ENCODE measurements around the gene ACACB.

Gene ACACB

DNA sequence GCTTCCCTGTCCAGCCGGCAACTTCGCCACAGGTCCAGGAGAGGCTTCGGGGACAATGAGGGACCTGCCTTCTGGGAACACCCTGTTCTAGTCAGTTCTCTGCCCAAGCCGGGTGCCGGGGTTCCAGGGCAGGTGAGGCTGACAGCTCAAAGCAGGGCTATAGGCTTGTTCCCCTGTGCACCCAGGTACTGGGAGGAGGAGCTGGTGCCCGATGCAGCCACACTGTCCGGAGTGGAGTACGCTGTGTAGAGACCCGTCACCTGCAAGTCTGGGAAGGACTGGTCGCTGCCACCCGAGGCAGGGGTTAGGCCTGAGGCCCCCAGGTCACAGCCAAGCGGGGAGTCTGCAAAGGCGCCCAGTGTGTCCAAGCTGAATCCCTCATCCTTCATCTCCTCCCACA, 163.1 kb downstream of the ACACB start:
- no peak for DNase-seq (ENCODE audit: low spot score)

DNA sequence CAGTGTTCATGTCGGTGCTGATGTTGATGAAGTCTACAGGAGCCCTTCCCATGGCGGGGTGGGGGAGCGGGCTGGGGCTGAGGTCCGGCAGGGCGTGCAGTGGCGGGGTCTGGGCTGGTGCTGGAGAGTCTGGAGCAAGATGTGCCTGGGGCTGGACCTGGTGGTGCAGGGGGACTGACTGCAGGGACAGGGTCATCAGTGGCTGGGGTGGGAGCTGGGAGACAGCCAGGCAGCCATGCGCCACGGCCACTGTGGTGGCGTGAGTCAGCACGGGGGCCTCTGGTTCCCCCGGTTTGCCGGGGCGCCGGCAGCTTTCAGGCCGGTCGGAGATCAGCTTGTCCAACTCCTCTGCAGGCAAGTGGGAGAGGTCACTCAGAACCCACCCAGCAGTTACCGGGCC, 165.1 kb downstream of the ACACB start:
- DNase-seq (ENCODE audit: low spot score), result no peak

DNA sequence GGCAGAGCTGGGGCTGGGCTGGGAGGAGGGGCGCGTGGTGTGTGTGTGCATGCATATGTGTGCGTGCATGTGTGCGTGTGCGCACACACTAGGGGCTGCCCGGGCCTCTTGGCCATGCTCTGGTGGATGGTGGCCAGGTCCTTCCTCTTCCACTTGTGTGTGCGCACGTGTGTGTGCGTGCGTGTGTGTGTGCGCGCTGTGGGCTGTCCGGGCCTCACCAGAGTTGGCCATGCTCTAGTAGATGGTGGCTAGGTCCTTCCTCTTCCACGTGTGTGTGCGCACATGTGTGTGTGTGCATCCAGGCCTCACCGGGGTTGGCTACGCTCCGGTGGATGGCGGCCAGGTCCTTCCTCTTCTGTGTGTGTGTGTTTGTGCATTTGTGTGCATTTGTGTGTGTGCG, 168.0 kb downstream of the ACACB start:
- no peak for DNase-seq (ENCODE audit: low spot score)

DNA sequence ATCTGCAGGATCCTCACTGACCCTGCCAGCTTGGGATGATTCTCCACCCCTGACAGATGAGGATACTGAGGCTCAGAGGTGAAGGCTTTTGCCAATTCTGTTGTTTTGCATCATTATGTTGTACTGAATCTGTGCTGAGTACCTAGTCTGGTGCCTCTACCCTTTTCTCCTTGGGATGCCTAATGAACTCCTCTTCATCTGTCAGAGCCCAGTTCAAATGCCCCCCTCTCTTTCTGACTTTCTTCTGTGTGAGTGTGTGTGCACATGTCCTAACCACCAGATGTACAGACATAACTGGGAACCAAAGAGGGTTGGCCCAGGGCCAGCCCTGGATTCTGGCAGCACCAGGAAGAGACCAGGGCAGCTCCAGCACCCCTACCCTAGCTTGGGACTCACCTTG, 169.9 kb downstream of the ACACB start:
- DNase-seq (ENCODE audit: low spot score), result no peak

DNA sequence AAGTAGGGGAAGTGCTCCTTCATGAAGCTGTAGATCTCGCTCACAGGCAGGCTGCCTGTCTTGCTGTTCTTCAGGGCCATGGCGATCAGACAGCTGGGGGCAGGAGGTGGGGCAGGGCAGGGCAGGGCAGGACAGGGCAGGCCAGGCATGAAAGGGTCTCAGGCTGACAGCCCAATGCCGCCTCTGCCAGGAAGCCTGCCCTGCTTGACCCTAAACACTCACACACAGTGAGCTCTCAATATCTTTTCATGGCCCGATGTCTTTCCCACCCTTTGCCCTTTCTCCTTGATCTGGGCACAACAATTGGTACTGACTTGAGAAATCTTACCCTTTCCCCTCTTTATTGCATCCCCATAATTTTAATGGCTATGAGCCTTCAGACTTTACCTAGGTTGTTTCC, 170.3 kb downstream of the ACACB start:
- DNase-seq (ENCODE audit: low spot score), result no peak

DNA sequence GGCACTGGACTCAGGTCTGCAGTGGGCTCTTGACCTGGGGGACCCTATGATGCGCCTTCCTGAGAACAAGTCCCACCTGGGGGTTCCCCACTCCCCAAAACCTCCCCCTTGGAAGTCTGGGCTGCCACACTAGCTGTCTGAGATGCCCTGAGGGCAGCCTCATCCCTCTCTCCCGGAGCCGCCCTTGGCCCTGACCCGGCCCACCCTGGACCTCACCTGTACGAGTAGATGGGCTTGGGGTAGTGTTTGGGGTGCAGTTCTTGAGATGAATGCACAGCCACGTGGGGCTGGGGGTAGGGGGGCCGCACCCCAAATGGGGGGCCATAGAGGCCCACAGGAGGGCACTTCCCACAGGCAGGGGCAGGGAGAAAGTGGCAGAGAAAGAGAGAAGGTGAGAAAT, 170.8 kb downstream of the ACACB start:
- no peak for DNase-seq (ENCODE audit: low spot score)

DNA sequence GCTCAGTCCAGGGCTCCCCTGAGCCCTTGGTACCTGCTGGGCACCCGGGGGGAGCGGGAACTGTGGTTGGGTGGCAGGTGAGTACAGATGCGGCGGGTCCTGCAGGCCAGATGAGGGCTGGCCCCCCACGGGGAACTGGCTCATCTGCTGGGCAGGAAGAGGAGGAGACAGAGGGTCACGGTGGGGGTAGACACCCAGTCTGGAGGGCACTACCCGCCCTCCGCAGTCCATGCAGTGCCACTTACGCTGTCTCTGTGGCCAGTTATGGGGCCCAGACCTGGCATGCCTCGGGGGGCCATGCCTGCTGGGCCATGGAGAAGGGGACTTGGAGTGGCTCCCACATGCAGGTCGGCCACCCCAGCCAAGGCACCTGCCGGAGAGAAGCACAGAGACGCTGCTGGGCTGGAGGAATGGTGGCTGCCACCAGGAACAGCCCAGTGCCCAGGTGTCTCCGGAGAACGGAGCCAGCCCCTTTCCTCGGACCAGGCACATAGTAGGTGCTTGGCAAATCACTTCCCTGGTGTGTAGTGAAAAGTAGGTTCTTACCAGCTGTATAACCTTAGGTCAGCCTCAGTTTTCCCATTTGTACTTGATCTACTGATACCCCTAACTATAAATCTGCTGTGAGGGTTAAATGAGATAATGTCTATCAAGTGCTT, 171.6 kb downstream of the ACACB start:
- DNase-seq (ENCODE audit: low spot score), result no peak

DNA sequence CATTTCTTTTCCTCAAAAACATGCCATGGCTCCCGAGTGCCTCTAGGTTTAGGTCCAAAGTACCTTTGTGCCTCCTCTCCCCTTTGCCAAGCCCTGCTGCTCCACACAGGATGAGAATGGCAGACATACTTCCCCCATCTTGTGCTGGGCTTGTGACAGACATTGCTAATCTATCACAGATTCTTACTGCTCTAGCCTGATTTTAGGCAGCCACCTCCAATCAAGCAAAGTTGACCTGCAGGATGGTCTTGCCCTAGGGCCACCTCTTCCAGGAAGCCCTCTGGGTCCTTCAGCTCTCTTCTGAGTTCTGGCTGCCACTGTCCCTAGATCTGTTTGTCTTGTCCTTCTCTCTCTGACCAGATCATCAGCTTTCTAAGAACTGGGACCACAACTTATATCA, 172.2 kb downstream of the ACACB start:
- DNase-seq (ENCODE audit: low spot score), result no peak

DNA sequence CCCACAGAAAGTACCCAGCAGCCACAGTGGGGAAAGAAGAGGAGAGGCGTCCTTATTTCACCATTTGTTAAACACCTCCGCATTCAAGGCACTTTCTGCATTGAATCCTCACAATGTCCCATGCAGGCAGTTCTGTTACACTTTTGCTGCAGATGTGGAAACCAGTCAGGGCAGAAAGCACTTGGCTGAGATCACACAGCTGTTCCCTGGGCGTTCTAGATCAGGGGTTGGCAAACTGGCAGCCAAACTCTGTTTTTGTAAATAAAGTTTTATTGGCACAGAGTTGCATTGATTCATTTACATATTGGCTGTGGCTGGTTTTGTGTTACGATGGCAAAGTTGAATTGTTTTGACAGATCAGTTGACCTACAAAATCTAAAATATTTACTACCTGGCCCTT, 172.6 kb downstream of the ACACB start:
- no peak for DNase-seq (ENCODE audit: low spot score)

DNA sequence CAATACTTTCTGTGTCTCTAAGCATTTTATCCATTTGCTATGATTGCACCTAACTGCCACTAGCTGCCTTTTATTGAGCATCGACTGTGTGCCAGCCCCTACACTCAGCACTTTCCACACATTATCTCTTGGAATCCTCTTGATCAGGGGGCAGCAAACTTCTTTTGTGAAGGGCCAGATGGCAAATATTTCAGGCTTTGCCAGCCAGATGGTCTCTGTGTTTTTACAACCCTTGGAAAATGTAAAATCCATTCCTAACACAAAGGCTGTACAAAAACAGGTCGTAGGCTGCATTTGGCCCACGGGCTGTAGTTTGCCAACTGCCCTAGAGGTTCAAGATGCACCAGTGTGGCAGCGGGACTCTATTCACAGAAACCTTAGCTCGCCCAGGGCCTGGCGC, 173.2 kb downstream of the ACACB start:
- no peak for DNase-seq (ENCODE audit: low spot score)

DNA sequence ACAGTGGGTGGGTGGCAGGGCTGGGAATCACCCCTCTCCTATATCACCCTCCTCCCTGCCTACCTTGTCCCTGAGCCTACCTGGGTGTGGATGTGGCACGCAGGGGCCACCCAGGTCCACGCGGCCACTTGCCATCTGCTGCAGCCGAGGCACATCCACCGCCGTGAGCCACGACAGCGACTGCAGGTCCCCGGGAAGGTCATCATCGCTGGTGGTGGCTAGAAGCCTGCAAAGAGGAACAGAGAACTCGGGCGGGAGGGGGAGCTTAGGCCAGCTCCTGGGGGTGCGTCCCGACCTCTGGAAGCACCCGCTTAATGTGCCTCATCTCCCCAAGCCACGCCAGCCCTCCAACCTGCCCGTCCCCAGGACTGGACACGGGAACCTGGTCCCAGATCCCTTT, 173.7 kb downstream of the ACACB start:
- no peak for DNase-seq (ENCODE audit: low spot score)

DNA sequence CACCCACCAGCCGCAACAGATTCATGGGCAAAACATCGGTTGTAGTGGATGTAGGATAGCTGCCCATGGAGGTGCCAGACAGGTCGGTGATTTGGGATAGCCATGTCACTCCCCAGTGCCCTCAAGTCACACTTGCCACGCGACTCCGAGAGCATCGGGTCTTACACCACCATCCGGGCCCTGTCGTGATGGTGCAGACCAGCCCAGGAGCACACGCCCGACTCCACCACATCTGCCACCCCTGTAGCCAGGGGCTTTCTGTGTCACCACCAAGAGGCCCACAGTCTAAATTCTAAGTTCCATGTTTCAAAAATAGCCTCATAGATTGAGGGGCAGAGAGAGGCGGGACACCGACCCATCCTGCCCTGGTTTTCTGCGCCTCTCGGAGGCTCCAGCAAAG, 174.7 kb downstream of the ACACB start:
- DNase-seq (ENCODE audit: low spot score), result no peak

DNA sequence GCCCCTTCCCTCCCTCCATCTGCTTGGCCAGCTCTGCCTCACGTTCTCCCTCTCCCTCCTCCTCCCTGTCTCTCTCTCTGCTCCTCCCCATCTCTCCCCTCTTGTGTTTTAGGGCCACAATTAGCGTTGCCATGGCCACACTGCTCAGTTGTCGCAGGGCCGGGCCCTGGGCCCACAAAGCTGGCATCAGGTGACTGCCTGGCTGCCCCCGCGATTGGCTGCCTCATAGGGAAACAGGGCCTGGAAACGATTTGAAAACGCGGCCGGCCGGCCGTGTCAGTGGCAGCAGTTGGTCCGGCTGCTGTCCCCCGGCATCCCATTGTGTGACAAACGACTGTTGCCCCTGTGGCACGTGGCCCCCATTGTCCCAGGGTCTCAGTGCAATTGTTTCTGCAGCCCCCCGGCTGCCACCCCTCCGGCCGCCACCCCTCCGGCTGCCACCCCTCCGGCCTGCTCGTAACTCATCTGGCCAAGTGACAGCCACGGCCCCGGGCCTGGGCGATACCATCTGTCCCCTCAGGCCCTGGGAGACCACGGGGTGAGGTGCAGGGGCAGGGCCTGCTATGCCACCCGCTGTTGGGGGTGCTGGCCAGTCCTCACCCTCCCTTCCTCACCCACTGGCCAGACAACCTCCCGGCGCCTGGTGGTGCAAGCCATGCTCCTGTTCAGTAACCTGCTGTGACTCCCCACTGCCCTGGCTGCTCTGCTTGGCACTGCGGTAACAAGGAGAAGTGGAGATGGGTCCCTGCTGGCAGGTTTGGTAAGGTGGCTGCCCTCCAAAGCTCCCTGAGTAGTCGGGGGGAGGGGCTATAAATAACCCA, 175.3 kb downstream of the ACACB start:
- DNase-seq (ENCODE audit: low spot score), result no peak

DNA sequence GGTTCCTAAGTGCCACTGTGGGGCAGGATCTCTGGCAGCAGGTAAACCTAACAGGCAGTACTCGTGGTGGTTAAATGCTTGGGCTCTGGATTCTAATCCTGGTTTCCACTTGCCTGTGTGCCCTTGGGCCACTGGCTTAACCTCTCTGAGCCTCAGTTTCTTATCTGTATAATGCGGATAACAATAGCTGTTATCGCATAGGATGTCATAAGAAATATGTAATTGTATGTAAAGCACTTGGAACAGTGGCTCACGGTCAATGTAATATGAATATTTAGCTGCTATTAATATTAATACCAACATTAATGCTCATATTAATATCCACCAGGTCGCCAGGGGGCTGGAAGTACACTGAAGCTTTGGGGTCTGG, 175.9 kb downstream of the ACACB start:
- DNase-seq (ENCODE audit: low spot score), result no peak

DNA sequence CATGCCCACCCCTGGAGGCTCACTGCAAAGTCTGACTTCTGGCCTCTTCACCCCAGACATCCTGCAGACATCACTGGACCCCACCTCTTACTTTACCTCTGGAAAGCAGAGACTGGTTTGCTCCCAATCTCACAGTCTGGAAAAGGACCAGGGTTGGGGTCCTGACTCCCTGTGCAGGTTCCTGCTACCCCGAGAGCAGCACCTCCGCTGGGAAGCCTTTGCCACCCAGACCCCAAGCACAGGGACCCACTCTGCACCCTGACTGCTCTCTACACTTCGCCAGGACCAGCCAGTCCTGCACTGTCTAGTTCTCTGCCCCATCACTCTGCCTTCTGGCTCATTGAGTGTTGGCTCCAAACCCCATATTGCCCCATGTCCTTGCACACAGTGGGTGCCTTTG, 176.7 kb downstream of the ACACB start:
- no peak for DNase-seq (ENCODE audit: low spot score)

DNA sequence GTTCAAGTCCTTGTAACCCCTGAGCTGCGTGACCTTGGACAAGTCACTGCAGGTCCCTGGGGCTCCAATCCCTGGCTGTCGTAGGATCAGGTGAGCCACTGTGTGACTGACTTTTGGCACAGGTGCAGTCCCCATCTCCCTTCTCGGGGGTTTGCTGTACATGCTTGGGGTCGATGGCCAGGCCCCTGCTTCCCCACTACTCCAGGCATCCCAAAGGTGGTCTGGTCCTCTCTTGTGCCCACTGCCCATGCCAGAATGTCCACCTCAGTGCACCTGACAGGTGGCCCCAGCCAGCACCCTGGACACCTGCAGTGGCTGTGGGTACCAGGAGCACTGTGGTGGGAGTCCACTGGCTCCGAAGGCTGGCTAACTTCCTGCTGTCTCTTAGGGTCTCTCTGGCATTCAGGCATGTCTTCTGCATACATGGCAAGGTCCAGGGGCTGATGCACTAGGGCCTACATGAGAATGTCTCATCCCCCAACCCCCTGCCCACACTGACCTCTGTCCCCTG, 178.0 kb downstream of the ACACB start:
- no peak for DNase-seq (ENCODE audit: low spot score)

DNA sequence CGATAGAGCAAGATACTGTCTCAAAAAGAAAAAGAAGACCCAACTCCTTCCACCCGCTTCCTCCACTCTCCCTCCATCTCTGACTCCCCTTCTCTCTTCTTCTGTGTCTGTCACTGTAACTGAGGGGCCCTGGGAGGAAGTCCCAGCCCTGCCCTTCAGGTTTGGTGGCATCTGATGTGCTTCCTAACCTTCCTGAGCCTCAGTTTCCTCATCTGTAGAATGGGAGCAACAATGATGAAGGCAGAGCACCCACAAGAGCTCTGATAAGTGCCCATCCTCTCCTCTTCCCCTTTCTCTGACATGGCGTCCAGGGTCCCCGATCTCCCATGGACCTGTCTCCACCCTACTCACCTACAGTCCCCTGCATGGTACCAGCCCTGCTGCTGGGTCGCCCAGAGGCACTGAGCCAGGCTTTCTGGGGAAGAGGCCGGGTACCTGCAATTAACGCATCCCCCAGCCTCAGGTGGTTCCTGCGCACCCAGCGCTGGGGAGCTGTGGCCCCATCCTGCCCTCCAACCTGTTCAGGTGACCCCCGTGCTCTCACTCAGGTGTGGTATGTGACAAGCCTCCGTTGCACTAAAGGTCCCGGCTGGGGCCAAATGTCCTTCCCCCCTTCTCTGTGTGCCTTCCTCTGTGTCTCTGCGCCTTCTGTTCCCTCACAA, 179.5 kb downstream of the ACACB start:
- DNase-seq (ENCODE audit: low spot score), result no peak

DNA sequence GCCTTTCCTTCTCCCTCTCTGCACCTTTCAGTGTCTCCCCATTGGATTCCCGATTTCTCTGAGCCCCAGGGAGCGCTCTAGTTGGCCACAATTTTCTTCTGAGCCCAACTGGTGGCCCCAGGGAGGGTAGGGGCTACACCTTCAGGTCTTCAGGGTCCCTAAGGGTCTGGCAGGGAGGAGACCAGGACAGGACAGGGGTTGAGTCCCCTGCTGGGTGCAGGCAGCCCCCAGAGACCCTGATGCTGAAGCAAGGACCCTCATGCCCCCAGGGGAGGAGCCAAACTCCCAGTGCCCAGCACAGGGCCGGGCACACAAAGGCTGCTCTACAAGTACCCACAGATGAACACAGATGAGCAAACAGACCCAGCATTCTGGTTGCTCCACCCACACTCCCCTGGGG, 180.0 kb downstream of the ACACB start:
- DNase-seq (ENCODE audit: low spot score), result no peak

DNA sequence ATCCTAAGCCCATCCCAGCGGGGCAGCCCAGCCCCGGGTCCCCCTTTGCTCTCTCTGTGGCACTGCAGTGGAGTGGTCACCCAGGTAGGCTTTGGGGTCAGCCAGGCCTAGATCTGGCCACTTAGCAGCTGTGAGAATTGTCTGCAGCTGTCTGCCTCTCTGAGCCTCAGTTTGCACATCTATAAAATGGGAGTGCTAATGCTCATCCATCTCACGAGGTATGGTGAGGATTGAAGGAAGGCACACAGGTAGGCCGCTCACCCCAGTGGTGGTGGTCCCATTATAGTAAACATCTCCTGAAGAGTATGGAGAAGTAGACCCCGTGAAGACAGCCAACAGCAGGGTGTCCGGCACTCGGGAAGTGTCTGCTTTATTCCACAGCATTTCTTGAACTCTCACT, 183.5 kb downstream of the ACACB start:
- no peak for DNase-seq (ENCODE audit: low spot score)

DNA sequence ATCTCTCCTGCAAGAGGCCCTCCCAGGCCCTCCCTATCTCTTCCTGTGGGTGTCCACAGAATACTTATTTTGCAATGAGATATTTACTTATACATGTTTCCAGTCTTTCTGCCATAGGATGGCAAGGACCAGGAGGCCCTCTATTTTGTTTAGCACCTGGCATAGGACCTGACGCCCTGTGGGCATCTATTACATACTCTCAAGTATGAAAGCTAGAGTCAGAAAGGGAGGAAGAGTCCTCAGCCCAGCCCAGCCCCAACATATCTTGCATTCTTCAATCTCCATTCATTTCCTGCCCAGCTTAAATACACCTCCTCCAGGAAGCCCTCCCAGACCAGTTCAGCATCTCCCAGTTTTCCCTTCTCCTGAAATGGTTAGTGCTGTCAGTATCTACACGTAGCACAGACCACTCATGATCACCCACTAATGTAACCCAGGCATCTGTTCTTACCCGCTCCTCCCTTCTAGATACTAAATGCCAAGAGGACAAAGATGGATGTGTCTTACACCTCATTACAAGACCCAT, 185.3 kb downstream of the ACACB start:
- no peak for DNase-seq (ENCODE audit: low spot score)

DNA sequence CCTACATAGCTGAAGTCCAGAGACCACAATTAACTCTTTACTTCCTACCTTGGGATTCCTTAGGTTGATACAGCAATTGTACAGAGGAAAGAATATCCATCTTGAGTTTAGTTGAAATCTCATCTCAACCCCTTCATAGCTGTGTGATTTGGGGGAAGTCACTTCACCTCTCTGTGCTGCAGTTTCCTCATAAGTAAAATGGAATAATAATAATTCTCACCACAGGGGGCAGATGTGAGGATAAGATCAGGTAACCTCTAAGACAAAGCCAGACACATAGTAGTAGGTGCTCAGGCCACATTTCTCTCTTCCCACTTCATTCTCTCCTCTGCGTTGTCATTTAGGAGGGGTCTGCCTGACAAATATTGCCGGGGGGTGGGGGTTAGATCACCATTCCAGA, 186.0 kb downstream of the ACACB start:
- DNase-seq (ENCODE audit: low spot score), result no peak

DNA sequence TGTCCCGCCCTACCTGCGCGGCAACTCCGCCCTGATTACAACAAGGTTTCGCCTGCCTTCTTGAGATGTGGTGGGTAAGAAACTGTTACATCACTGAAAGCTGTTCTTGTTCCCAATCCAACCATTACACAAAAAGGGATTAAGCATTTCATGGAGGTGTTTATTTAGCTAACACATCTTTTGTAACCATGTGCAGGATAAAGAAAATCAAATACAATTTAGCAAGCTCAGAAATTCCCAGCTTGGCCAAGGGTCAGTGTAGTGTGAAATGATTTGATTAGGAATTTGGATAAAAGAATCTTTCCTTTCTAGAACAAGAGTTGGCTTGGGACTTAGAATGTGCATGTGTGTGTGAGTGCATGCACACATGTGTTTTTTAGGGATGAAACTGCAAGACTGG, 186.4 kb downstream of the ACACB start:
- no peak for DNase-seq (ENCODE audit: low spot score)

DNA sequence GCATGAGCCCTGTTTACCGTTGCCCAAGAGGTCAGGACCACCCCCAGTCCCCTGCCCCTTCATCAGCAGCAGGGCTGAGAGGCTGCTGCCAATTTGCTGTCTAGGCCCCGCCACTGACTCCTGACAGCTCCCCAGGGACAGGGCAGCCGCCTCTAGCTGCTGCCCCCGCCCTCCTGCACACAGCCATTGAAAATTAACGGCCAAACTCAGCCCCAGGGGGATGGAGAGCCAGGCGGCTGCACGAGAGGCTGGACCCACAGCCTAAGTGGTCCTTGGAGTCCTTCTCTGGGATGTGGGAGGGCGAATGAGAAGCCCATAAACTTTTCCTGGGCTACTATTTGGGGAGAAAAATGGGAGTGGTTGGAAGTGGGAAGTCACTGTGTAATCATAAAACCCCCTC, 188.1 kb downstream of the ACACB start:
- no peak for DNase-seq (ENCODE audit: low spot score)
